Measurements from ENCODE around the gene PCDHA1. TPM values are rescaled to one million over a fixed set of nuclear protein-coding genes. Genes with fewer than 3 reads are reported as not detected.

The PCDHA1 gene
- total and polyA plus RNA-seq, 2 of the 13 experiments (the other 11 are each of a cell fraction or from before 2014, with no cell fraction given) = not detected

- no peak for ATAC-seq
- ChIA-PET CTCF (ENCODE audit: low intra/inter-chr PET ratio, low total read pairs) (no interaction called here), POLR2A (no interaction called here)
- Histone ChIP-seq H3K27me3 (ENCODE audit: control insufficient read depth in 1 of 2, insufficient read depth in 2 of 2, low read length in 2 of 2) (no peaks in the 10 kb centered on the region), H3K79me2 (ENCODE audit: insufficient read depth, low read length) (no peaks in the 10 kb centered on the region), H3K36me3 (replicated peaks in 1 of 2; ENCODE audit: control insufficient read depth in 1 of 2, insufficient read depth in 2 of 2, low read length in 2 of 2) (no peaks in the 10 kb centered on the region), H3K4me2 (ENCODE audit: low read depth, low read length) (no peak within 1 kb of the TSS), H4K20me1 (ENCODE audit: insufficient read depth, low read length) (no peaks in the 10 kb centered on the region), H3K9ac (ENCODE audit: insufficient read depth, low read depth, low read length) (no peak within 1 kb of the TSS), H3K4me1 (ENCODE audit: insufficient read depth, low read length) (no peaks in the 10 kb centered on the region), H3K27ac (ENCODE audit: extremely low read length, insufficient read depth, low read length) (no peak within 1 kb of the TSS), H3K4me3 (replicated peaks in 1 of 3; ENCODE audit: insufficient read depth in 1 of 3, low read depth in 2 of 3, low read length in 3 of 3) (no peak within 1 kb of the TSS), H2AFZ (ENCODE audit: low read length) (no peak within 1 kb of the TSS), H3K9me3 (ENCODE audit: low read length) (no peaks in the 10 kb centered on the region)
- WGBS (ENCODE audit: low lambda C conversion rate) = 65% methylated on average over 45 of the region's 47 CpGs
- in situ Hi-C loops (cut with HindIII; ENCODE audit: extremely low pct_ligation_motif_present, low pct_unique_long_range_greater_than_20kb) (no loop called here), intact Hi-C loops (cut with micrococcal nuclease; ENCODE audit: unreplicated experiment) (no loop called here)
- BruUV-seq (replicated peaks) = no TSS peak
- DNase-seq (ENCODE audit: low spot score) = no peak
- no peak for TF ChIP-seq ZKSCAN8 (CRISPR knock-in tag; IDR thresholded peaks at IDR 0.05; ENCODE audit: borderline replicate concordance)
- no peak for TF ChIP-seq PHF8 (CRISPR knock-in tag; IDR thresholded peaks at IDR 0.05)
- no peak for TF ChIP-seq ZNF790 (CRISPR knock-in tag; IDR thresholded peaks at IDR 0.05; ENCODE audit: borderline replicate concordance)
- TF ChIP-seq ZNF773 (CRISPR knock-in tag; IDR thresholded peaks at IDR 0.05; ENCODE audit: borderline replicate concordance) = no peak
- TF ChIP-seq FOXM1 (CRISPR knock-in tag; IDR thresholded peaks at IDR 0.05) = no peak
- TF ChIP-seq ZNF777 (CRISPR knock-in tag; IDR thresholded peaks at IDR 0.05) = no peak
- no peak for TF ChIP-seq NR0B2 (CRISPR knock-in tag; IDR thresholded peaks at IDR 0.05)
- TF ChIP-seq SMARCC2 (IDR thresholded peaks at IDR 0.05) = no peak
- no peak for TF ChIP-seq TSC22D2 (CRISPR knock-in tag; IDR thresholded peaks at IDR 0.05; ENCODE audit: borderline replicate concordance)
- TF ChIP-seq ZNF34 (CRISPR knock-in tag; IDR thresholded peaks at IDR 0.05; ENCODE audit: borderline replicate concordance) = no peak
- no peak for TF ChIP-seq ZFAT (CRISPR knock-in tag; conservative IDR thresholded peaks at IDR 0.05)
- no peak for TF ChIP-seq MED8 (CRISPR knock-in tag; IDR thresholded peaks at IDR 0.05; ENCODE audit: insufficient replicate concordance)
- no peak for TF ChIP-seq MTA3 (CRISPR knock-in tag; IDR thresholded peaks at IDR 0.05)
- no peak for TF ChIP-seq ZNF569 (CRISPR knock-in tag; IDR thresholded peaks at IDR 0.05; ENCODE audit: borderline replicate concordance)
- no peak for TF ChIP-seq STAG1 (CRISPR knock-in tag; IDR thresholded peaks at IDR 0.05)
- no peak for TF ChIP-seq SRSF4 (IDR thresholded peaks at IDR 0.05; ENCODE audit: low read depth, low read length, poor library complexity, severe bottlenecking)
- no peak for TF ChIP-seq ZNF251 (CRISPR knock-in tag; IDR thresholded peaks at IDR 0.05)
- FAIRE-seq = no peak
Observed at GRCh38 chr5:140875085-140876065, 89.4 kb downstream of the PCDHA1 start, which contains the start of gene PCDHA12. TSS of gene PCDHA12 (plus strand) at chr5:140875308. CDS start at chr5:140875473, 165 bp downstream.
